NT2/D1 (cell line): ENCODE results near the gene CACHD1.

Experiments used
- SUZ12 ChIP-seq: IDR thresholded peaks from 2 replicates; pipeline ENCODE4 v1.6.1; 2011; ENCODE audit not compliant: insufficient read length, insufficient read depth; ENCODE audit errors: extremely low read depth
- ZNF274 ChIP-seq: IDR thresholded peaks from 2 replicates; pipeline ENCODE4 v1.6.1; 2011; ENCODE audit warnings: mild to moderate bottlenecking, low read depth, low read length

DNA sequence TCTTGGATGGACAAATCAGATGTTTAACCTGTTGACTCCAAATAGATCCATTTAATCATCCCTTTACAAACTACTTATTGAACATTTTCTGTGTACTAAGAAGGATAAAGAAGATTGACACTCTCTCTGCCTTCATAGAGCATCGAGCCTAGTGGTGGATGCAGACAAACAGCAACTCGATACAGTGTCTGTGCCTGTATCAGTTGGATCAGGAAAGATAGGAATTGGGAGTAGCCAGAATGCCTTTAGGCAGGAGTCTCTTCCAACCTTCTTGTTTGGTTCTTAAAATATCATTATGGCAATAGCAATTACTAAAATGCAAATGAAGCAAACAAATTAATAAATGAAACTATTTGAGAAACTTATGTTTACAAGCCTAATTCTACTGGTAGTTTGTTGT lies 185.9 kb downstream of the CACHD1 start:
- TF ChIP-seq ZNF274 = no peak
- no peak for TF ChIP-seq SUZ12
